Keratinocyte (primary cell): ENCODE results near the gene SRD5A3. TPM values are rescaled to one million over a fixed set of nuclear protein-coding genes. Genes with fewer than 3 reads are reported as not detected.

Experiments
- DNase-seq: peaks from one replicate; pipeline ENCODE4 v3.0.0-alpha.2; 2011; ENCODE audit warnings: low read depth, missing footprints, low spot score
- FAIRE-seq: peaks from 2 replicates; lab custom pipeline; 2011; peaks lifted over from hg19 to GRCh38; lab: Jason Lieb, UNC
- H2AFZ ChIP-seq: 2 replicates; pipeline ENCODE4 v1.6.0; 2012; ENCODE audit warnings: low read length, control low read depth, inconsistent platforms; ENCODE audit not compliant: control insufficient read depth
- H3K27ac ChIP-seq: 2 replicates; pipeline ENCODE4 v1.5.1; 2011; ENCODE audit warnings: low read length; ENCODE audit not compliant: control insufficient read depth, insufficient read depth
- H3K27me3 ChIP-seq: 3 replicates; pipeline ENCODE4 v1.6.0; 2011; ENCODE audit warnings: low read length; ENCODE audit not compliant: control insufficient read depth, insufficient read depth; ENCODE audit errors: extremely low read depth
- H3K36me3 ChIP-seq, 2 experiments: 2 replicates in 1 of 2; 3 replicates in 1 of 2; pipeline ENCODE4 v1.5.1; 2011; ENCODE audit warnings: low read length in 2 of 2, mild to moderate bottlenecking in 1 of 2; ENCODE audit not compliant: control insufficient read depth in 2 of 2, insufficient read depth in 2 of 2; ENCODE audit errors: extremely low read depth in 1 of 2
- H3K4me1 ChIP-seq: 3 replicates; pipeline ENCODE4 v1.5.1; 2011; ENCODE audit warnings: low read length; ENCODE audit not compliant: control insufficient read depth, insufficient read depth; ENCODE audit errors: extremely low read depth
- H3K4me2 ChIP-seq: 3 replicates; pipeline ENCODE4 v1.6.0; 2011; ENCODE audit warnings: low read depth, low read length; ENCODE audit not compliant: control insufficient read depth, insufficient read depth; ENCODE audit errors: extremely low read depth
- H3K4me3 ChIP-seq, 3 experiments: fragments of 200-600 bp in 1 of 3; sonication (generic) in 1 of 3; 2 replicates in 2 of 3; 3 replicates in 1 of 3; pipeline ENCODE4 v1.5.1; 2011 to 2016; ENCODE audit warnings: low read length in 3 of 3, mild to moderate bottlenecking in 3 of 3, control low read depth in 2 of 3, inconsistent platforms in 1 of 3, low read depth in 1 of 3, mixed read lengths in 1 of 3, mixed run types in 1 of 3, moderate library complexity in 1 of 3; ENCODE audit not compliant: control insufficient read depth in 2 of 3, insufficient read depth in 2 of 3; ENCODE audit errors: extremely low read depth in 1 of 3
- H3K79me2 ChIP-seq: 2 replicates; pipeline ENCODE4 v1.6.0; 2012; ENCODE audit warnings: low read length; ENCODE audit not compliant: control insufficient read depth, insufficient read depth
- H3K9ac ChIP-seq: 3 replicates; pipeline ENCODE4 v1.6.0; 2011; ENCODE audit warnings: low read length; ENCODE audit not compliant: control insufficient read depth, insufficient read depth; ENCODE audit errors: extremely low read depth
- H3K9me1 ChIP-seq: 3 replicates; pipeline ENCODE4 v1.6.0; 2011; ENCODE audit warnings: low read length; ENCODE audit not compliant: control insufficient read depth, insufficient read depth; ENCODE audit errors: extremely low read depth
- H3K9me3 ChIP-seq: 2 replicates; pipeline ENCODE4 v1.5.1; 2012; ENCODE audit warnings: low read depth, low read length; ENCODE audit not compliant: control insufficient read depth
- H4K20me1 ChIP-seq: 3 replicates; pipeline ENCODE4 v1.6.0; 2011; ENCODE audit warnings: low read length; ENCODE audit not compliant: control insufficient read depth, insufficient read depth; ENCODE audit errors: extremely low read depth
- EZH2 ChIP-seq: IDR thresholded peaks from one replicate; pipeline ENCODE4 v1.6.1; 2012; ENCODE audit warnings: inconsistent platforms, mild to moderate bottlenecking, low read length, moderate library complexity
- dilution Hi-C: fragments of 300-500 bp; cut with MboI; formaldehyde crosslinking; loops from one replicate; pipeline ENCODE4 v1.7.0; 2020; ENCODE audit warnings: low sequenced_read_pairs; ENCODE audit not compliant: extremely low pct_ligation_motif_present
- polyA plus RNA-seq, 5 experiments: library from polyadenylated mRNA; depleted of rRNA in 3 of 5; stranded (reverse) in 3 of 5; stranded (forward) in 1 of 5; unstranded in 1 of 5; fragments of >200 nt; gene quantifications; 1 replicate in 1 of 5; 2 replicates in 3 of 5; 3 replicates in 1 of 5; pipeline versions ENCODE4 v1.2.1 to v1.2.3, GENCODE V29; 2011 to 2012; ENCODE audit warnings: missing spikeins in 2 of 5, low read depth in 1 of 5, low replicate concordance in 1 of 5
- TF ChIP-seq, protein P1 (sequence below), 3 experiments: IDR thresholded peaks in 1 of 3; conservative IDR thresholded peaks in 1 of 3; optimal IDR thresholded peaks in 1 of 3; 2 replicates in 2 of 3; 3 replicates in 1 of 3; pipeline versions ENCODE3 to v1.5.1; 2011; ENCODE audit warnings: low read length in 3 of 3, mild to moderate bottlenecking in 3 of 3, moderate library complexity in 2 of 3, control low read depth in 1 of 3, inconsistent platforms in 1 of 3; ENCODE audit not compliant: insufficient read depth in 2 of 3; ENCODE audit errors: extremely low read depth in 1 of 3

The SRD5A3 gene
- polyA plus RNA-seq, 1 donor (not counting 4 experiments of a cell fraction or from before 2014, with no cell fraction given): 15.6 TPM

DNA sequence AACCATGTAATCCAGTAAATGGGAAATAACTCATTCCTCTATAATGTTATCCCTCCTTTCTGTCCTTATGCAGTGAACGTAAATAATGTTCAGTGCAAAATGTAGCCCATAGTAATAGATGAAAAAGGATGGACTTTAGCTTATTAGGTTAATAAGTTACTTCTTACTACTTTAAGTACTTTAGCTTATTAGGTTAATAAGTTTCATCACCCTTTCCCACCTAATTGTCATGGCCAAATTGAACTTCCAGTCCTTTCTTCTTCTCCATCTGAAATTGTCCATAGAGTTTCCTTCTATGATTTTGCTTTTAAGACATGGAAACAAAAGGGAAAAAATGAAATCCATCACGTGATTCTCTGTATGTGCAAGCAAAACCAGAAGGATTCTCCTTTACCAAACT lies 34.5 kb downstream of the SRD5A3 start:
- H4K20me1 ChIP-seq: no peaks in the 10 kb centered on the region
- TF ChIP-seq, protein P1, sequence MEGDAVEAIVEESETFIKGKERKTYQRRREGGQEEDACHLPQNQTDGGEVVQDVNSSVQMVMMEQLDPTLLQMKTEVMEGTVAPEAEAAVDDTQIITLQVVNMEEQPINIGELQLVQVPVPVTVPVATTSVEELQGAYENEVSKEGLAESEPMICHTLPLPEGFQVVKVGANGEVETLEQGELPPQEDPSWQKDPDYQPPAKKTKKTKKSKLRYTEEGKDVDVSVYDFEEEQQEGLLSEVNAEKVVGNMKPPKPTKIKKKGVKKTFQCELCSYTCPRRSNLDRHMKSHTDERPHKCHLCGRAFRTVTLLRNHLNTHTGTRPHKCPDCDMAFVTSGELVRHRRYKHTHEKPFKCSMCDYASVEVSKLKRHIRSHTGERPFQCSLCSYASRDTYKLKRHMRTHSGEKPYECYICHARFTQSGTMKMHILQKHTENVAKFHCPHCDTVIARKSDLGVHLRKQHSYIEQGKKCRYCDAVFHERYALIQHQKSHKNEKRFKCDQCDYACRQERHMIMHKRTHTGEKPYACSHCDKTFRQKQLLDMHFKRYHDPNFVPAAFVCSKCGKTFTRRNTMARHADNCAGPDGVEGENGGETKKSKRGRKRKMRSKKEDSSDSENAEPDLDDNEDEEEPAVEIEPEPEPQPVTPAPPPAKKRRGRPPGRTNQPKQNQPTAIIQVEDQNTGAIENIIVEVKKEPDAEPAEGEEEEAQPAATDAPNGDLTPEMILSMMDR (optimal IDR thresholded peaks at IDR 0.05 in 1 of 3, IDR thresholded peaks at IDR 0.05 in 1 of 3, conservative IDR thresholded peaks at IDR 0.05 in 1 of 3; ENCODE audit: extremely low read depth in 1 of 3, insufficient read depth in 2 of 3, low read length in 3 of 3): no peak
- no peak for TF ChIP-seq EZH2

DNA sequence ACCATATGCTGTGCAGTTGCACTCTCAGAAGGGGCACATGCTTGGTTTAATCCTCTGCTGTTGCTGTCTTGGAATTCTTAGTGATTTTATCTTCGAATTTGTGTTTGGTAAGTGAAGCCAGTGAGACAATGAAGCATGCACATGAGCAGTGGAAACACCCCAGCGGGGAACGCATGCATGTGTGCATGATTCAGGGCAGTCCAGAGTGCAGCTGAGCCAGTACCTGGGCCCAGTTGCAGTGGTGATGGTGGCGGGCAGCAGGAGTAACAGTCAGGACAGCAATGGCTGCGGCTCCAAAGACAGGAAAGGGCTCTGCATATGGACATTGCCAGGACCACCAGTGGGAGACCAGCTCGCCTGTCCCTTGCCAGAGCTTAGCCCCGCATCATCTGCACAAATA lies 35.5 kb downstream of the SRD5A3 start:
- H3K4me1 ChIP-seq: peaks cover 14% of the 10 kb centered on the region
- no peak for DNase-seq
- TF ChIP-seq, protein P1 (optimal IDR thresholded peaks at IDR 0.05 in 1 of 3, IDR thresholded peaks at IDR 0.05 in 1 of 3, conservative IDR thresholded peaks at IDR 0.05 in 1 of 3; ENCODE audit: extremely low read depth in 1 of 3, insufficient read depth in 2 of 3, low read length in 3 of 3): no peak
- no peak for TF ChIP-seq EZH2
- no peaks in the 10 kb centered on the region for H4K20me1 ChIP-seq
- H3K4me2 ChIP-seq: no peak overlapping the region
- H3K9ac ChIP-seq: no peak overlapping the region
- H3K9me1 ChIP-seq: no peaks in the 10 kb centered on the region
- H3K9me3 ChIP-seq: no peaks in the 10 kb centered on the region
- dilution Hi-C loops: no loop called here
- no peak overlapping the region for H3K4me3 ChIP-seq
- H3K27me3 ChIP-seq: no peaks in the 10 kb centered on the region
- H3K79me2 ChIP-seq: no peaks in the 10 kb centered on the region
- H3K36me3 ChIP-seq: no peaks in the 10 kb centered on the region
- no peak overlapping the region for H3K27ac ChIP-seq
- no peak for FAIRE-seq
- no peak overlapping the region for H2AFZ ChIP-seq

More for the DNA sequence above, 34.5 kb downstream of the SRD5A3 start:
- Histone ChIP-seq H3K9me1 (no peaks in the 10 kb centered on the region), H3K4me1 (peaks cover 14% of the 10 kb centered on the region), H3K36me3 (no peaks in the 10 kb centered on the region), H3K27me3 (no peaks in the 10 kb centered on the region), H3K27ac (no peak overlapping the region), H2AFZ (no peak overlapping the region), H3K4me2 (no peak overlapping the region), H3K9me3 (no peaks in the 10 kb centered on the region), H3K9ac (no peak overlapping the region), H3K4me3 (no peak overlapping the region), H3K79me2 (no peaks in the 10 kb centered on the region)
- dilution Hi-C loops: no loop called here
- DNase-seq (no peak), FAIRE-seq (no peak)
